ENCODE data around the gene EPHA3. TPM values are rescaled to one million over a fixed set of nuclear protein-coding genes. Genes with fewer than 3 reads are reported as not detected.

EPHA3 gene
- total and polyA plus RNA-seq, 2 of the 4 experiments (the other 2 are of a cell fraction), result 0.10 to 0.18 TPM

DNA sequence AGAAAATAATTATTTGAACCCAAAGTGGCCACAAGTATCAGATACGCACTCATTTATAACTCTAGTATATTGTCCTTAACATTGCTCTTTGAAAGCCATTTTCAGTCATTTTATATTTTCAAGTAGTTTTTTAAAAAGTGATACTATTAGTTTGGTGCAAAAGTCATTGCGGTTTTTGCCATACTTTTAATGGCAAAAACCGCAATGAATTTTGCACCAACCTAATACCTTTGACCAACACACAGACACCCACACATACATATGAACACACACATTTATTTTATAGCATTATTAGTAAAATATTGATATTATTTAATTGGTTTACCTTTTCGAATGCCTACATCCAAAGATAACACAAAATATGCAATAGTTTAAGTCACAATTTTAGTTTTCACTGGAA, 154.3 kb downstream of the EPHA3 start:
- no TSS peak for BruUV-seq (replicated peaks)
- H4K20me1 ChIP-seq (ENCODE audit: insufficient read depth, low read length), result no peaks in the 10 kb centered on the region
- H3K9me1 ChIP-seq (ENCODE audit: insufficient read depth, low read length), result no peaks in the 10 kb centered on the region
- H4K5ac ChIP-seq (ENCODE audit: low read depth, low read length), result no peak overlapping the region
- H3K4me2 ChIP-seq (ENCODE audit: low read depth, low read length), result no peak overlapping the region
- no peak overlapping the region for H2BK5ac ChIP-seq (ENCODE audit: low read depth, low read length, poor library complexity, severe bottlenecking)
- ChIA-PET POLR2A (ENCODE audit: unreplicated experiment) (no interaction called here), CTCF (no interaction called here)
- H3K4me3 ChIP-seq (ENCODE audit: insufficient read depth, low read depth, low read length), result no peak overlapping the region
- no peaks in the 10 kb centered on the region for H3K27me3 ChIP-seq (ENCODE audit: control insufficient read depth, insufficient read depth, low read length)
- H2AK9ac ChIP-seq (replicated peaks; ENCODE audit: low read depth, low read length, poor library complexity), result no peak overlapping the region
- TF ChIP-seq POLR2A (IDR thresholded peaks at IDR 0.05; ENCODE audit: low read depth, low read length), result no peak
- TF ChIP-seq, protein P1, sequence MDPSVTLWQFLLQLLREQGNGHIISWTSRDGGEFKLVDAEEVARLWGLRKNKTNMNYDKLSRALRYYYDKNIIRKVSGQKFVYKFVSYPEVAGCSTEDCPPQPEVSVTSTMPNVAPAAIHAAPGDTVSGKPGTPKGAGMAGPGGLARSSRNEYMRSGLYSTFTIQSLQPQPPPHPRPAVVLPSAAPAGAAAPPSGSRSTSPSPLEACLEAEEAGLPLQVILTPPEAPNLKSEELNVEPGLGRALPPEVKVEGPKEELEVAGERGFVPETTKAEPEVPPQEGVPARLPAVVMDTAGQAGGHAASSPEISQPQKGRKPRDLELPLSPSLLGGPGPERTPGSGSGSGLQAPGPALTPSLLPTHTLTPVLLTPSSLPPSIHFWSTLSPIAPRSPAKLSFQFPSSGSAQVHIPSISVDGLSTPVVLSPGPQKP (IDR thresholded peaks at IDR 0.05; ENCODE audit: borderline replicate concordance, low read depth, low read length), result no peak
- no peak for TF ChIP-seq RCOR1 (IDR thresholded peaks at IDR 0.05; ENCODE audit: insufficient replicate concordance, low read length)
- no peak for TF ChIP-seq BHLHE40 (IDR thresholded peaks at IDR 0.05; ENCODE audit: low read depth, low read length)
- no peak for TF ChIP-seq USF2 (IDR thresholded peaks at IDR 0.05; ENCODE audit: low read depth, low read length)
- no peak for TF ChIP-seq RAD21 (IDR thresholded peaks at IDR 0.05; ENCODE audit: low read length)
- no peak for TF ChIP-seq FOS (IDR thresholded peaks at IDR 0.05; ENCODE audit: low read depth, low read length)
- TF ChIP-seq NFE2L2 (IDR thresholded peaks at IDR 0.05; ENCODE audit: low read depth, low read length), result no peak
- no peak for TF ChIP-seq MXI1 (IDR thresholded peaks at IDR 0.05; ENCODE audit: borderline replicate concordance, low read depth, low read length)
- TF ChIP-seq CHD1 (IDR thresholded peaks at IDR 0.05; ENCODE audit: low read depth, low read length), result no peak
- TF ChIP-seq MAFK (IDR thresholded peaks at IDR 0.05; ENCODE audit: low read depth, low read length), result no peak
- no peak for TF ChIP-seq RFX5 (IDR thresholded peaks at IDR 0.05; ENCODE audit: low read depth, low read length)
- no peak for TF ChIP-seq CEBPB (IDR thresholded peaks at IDR 0.05; ENCODE audit: low read depth, low read length)
- TF ChIP-seq, protein P2, sequence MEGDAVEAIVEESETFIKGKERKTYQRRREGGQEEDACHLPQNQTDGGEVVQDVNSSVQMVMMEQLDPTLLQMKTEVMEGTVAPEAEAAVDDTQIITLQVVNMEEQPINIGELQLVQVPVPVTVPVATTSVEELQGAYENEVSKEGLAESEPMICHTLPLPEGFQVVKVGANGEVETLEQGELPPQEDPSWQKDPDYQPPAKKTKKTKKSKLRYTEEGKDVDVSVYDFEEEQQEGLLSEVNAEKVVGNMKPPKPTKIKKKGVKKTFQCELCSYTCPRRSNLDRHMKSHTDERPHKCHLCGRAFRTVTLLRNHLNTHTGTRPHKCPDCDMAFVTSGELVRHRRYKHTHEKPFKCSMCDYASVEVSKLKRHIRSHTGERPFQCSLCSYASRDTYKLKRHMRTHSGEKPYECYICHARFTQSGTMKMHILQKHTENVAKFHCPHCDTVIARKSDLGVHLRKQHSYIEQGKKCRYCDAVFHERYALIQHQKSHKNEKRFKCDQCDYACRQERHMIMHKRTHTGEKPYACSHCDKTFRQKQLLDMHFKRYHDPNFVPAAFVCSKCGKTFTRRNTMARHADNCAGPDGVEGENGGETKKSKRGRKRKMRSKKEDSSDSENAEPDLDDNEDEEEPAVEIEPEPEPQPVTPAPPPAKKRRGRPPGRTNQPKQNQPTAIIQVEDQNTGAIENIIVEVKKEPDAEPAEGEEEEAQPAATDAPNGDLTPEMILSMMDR (conservative IDR thresholded peaks at IDR 0.05; ENCODE audit: low read depth, low read length), result no peak
- no peak for TF ChIP-seq MAZ (IDR thresholded peaks at IDR 0.05; ENCODE audit: borderline replicate concordance, low read depth, low read length)
- no peak overlapping the region for H3K27ac ChIP-seq (ENCODE audit: insufficient read depth, low read length)
- no peak for DNase-seq
- H3K14ac ChIP-seq (replicated peaks; ENCODE audit: low read depth, low read length), result no peak overlapping the region
- no peak overlapping the region for H3K18ac ChIP-seq (ENCODE audit: low read depth, low read length)
- no peak overlapping the region for H3K4ac ChIP-seq (ENCODE audit: low read depth, low read length)
- H3K56ac ChIP-seq (ENCODE audit: extremely low read depth, insufficient read depth, low read length), result no peak overlapping the region
- ATAC-seq (ENCODE audit: low read depth), result no peak
- no peaks in the 10 kb centered on the region for H3K36me3 ChIP-seq (ENCODE audit: control insufficient read depth, insufficient read depth, low read length)
- no peak overlapping the region for H3K9ac ChIP-seq (ENCODE audit: low read depth, low read length)
- no peak overlapping the region for H2BK20ac ChIP-seq (ENCODE audit: low read depth, low read length)
- no peak overlapping the region for H3K23ac ChIP-seq (ENCODE audit: low read depth, low read length)
- H2BK120ac ChIP-seq (ENCODE audit: low read depth, low read length), result no peak overlapping the region
- intact Hi-C loops (cut with micrococcal nuclease), result no loop called here
- no peak overlapping the region for H4K91ac ChIP-seq (ENCODE audit: insufficient read depth, low read depth, low read length)
- H3K4me1 ChIP-seq (ENCODE audit: control insufficient read depth, insufficient read depth, low read length), result no peaks in the 10 kb centered on the region
- H2BK15ac ChIP-seq (ENCODE audit: low read depth, low read length), result no peak overlapping the region
- no peak overlapping the region for H4K8ac ChIP-seq (ENCODE audit: low read depth in 2 of 2, low read length in 2 of 2)
- dilution Hi-C loops (cut with HindIII; ENCODE audit: low sequenced_read_pairs, unreplicated experiment), result no loop called here
- no peaks in the 10 kb centered on the region for H3K9me3 ChIP-seq (ENCODE audit: control insufficient read depth, insufficient read depth, low read length)
- no CpG with 5 or more reads among the region's 4 CpGs for WGBS, 2 experiments (ENCODE audit: extremely low coverage in 2 of 2, insufficient read length in 1 of 2)
- H2AK5ac ChIP-seq (ENCODE audit: low read depth, low read length), result no peak overlapping the region
- in situ Hi-C loops (cut with MboI; ENCODE audit: low sequenced_read_pairs), result no loop called here
- no peaks in the 10 kb centered on the region for H3K79me1 ChIP-seq (ENCODE audit: low read depth in 1 of 2, low read length in 2 of 2)
- H2AFZ ChIP-seq (replicated peaks; ENCODE audit: low read length, poor library complexity), result no peak overlapping the region
